AG10803 (cell line): ENCODE data around the gene B3GAT1.

Source experiments
- DNase-seq: peaks from one replicate; pipeline ENCODE4 v3.0.0; 2010; ENCODE audit warnings: low read depth
- H3K4me3 ChIP-seq: 2 replicates; pipeline ENCODE4 v1.5.1; 2011; ENCODE audit warnings: mild to moderate bottlenecking, low read length, control low read depth
- TF ChIP-seq, protein P1 (sequence below): conservative IDR thresholded peaks from 2 replicates; pipeline ENCODE4 v1.5.1; 2011; ENCODE audit warnings: mild to moderate bottlenecking, low read length, control low read depth, inconsistent platforms

B3GAT1 gene

DNA sequence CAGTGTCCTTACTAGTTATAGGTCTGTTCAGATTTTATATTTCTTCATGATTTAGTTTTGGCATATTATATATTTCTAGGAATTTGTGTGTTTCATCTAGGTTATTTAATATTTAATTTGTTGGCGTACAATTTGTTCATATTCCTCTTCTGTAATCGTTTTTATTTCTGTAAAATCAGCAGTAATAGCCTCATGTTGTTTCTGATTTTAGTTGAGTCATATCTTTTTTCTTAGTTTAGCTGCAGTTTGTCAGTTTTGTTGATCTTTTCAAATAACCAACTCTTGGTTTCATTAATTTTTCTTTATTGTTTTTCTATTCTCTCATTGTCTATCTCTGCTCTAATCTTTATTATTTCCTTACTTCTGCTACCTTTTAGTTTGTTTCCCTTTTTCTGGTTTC is 59.9 kb downstream of the B3GAT1 start:
- no peak for DNase-seq
- TF ChIP-seq, protein P1, sequence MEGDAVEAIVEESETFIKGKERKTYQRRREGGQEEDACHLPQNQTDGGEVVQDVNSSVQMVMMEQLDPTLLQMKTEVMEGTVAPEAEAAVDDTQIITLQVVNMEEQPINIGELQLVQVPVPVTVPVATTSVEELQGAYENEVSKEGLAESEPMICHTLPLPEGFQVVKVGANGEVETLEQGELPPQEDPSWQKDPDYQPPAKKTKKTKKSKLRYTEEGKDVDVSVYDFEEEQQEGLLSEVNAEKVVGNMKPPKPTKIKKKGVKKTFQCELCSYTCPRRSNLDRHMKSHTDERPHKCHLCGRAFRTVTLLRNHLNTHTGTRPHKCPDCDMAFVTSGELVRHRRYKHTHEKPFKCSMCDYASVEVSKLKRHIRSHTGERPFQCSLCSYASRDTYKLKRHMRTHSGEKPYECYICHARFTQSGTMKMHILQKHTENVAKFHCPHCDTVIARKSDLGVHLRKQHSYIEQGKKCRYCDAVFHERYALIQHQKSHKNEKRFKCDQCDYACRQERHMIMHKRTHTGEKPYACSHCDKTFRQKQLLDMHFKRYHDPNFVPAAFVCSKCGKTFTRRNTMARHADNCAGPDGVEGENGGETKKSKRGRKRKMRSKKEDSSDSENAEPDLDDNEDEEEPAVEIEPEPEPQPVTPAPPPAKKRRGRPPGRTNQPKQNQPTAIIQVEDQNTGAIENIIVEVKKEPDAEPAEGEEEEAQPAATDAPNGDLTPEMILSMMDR: no peak
- no peak overlapping the region for H3K4me3 ChIP-seq

DNA sequence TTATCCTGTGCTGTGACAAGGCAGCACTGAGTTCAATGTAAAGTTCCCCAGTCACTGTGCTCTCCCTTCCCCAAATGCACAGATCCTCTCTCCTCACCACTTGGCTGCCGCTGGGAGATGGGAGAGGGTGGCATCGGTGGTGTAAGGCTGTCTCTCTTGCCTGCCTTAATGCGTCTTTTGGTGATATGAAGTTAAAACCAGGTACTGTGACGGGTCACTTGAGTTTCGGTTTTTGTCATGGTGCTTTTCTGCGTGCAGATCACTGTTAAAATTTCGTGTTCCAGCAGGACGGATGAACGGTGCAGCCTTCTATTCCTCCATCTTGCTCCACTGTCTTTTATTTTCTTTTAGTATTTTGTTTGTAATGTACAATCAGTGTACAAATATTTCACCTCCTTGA is 61.7 kb downstream of the B3GAT1 start:
- no peak overlapping the region for H3K4me3 ChIP-seq
- TF ChIP-seq, protein P1: no peak
- no peak for DNase-seq

DNA sequence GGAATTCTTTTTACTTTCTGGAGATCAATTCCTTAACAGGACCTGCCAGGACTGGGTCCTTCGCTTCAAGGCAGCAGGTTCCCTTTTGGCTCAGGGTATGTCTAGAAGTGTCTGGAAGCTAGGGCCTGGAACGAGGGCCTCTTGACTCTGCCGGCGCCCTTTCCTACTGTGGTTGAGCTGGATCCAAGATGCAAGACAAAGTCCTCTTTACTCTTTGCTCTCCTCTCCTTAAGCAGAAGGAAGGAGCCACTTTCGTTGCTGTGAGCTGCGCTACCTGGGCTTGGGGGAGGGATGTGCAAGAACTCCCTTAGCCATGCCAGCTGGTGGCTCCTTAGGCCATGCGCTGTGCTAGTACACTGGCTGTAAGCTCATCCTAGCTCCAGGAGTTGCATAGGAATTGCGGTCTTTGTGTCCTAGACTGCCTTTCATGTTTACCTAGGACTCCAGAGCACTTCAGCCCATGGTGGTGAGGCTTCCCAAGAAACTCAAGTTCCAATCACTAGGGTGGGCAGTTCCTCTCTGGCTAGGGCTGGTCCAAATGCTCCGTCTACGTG is 62.2 kb downstream of the B3GAT1 start:
- TF ChIP-seq, protein P1: no peak
- no peak overlapping the region for H3K4me3 ChIP-seq

DNA sequence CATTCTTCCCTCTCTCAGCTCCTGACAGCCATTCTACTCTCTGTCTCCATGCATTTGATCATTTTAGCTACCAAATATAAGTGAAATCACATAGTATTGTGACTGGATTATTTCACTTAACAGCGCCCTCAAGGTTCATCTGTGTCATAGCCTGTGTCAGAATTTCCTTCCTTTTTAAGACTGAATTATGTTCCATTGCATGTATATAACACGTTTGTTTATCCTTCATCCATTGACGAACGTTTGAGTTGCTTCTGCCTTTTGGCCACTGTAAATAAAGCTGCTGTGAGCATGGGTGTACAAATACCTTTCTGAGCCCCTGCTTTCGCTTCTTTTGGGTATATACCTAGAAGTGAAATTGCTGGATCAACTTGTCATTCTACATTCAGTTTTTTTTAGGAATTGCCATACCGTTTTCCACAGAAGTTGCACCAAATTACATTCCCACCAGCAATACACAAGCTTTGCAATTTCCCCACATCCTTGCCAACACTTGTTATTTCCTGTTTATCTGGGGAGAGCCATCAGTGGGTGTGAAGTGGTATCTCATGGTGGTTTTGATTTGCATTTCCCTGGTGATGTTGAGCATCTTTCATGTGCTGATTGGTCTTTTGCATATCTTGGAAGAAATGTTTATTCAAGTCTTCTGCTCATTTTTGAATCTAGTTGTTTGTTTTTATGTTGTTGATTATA is 62.8 kb downstream of the B3GAT1 start:
- TF ChIP-seq, protein P1: no peak
- no peak for DNase-seq
- H3K4me3 ChIP-seq: no peak overlapping the region

More for the DNA sequence above, 62.2 kb downstream of the B3GAT1 start:
- DNase-seq: no peak

DNA sequence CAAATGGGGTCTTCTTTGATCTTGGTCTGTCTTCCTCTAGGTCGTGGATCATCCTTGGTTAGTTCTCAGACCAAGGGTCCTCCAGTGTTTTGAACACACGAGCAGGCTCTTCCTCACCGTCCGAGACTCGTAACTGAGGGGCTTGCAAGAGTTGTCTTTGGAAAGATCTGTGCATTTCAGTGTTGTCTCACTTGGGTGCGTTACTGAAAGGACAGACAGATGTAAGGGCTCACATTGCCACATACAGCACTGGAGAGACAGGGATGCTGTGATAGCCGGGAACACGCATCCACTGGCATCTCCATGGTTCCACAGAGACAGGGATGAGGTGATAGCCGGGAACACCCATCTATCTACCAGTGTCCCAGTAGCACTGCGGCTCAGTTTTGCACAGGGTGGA is 64.6 kb downstream of the B3GAT1 start:
- DNase-seq: no peak
- no peak overlapping the region for H3K4me3 ChIP-seq
- TF ChIP-seq, protein P1: no peak

DNA sequence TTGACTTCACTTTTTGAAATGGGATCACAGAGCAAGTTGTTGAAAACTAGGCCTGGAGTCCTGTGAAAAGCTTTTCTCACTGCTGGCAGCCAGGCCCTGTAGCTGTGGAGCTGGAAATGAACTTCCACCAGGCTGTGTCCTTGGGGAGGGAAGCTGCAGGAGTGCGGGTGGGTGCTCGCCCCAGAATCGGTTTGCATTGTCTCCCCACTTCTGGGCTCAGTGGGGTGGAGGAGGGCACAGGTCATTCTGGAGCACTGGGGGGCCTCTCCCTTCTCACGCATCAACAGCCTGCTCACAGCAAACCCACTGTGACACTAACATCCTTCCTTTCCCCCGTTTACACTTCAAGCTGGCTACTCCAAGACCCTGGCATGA is 65.1 kb downstream of the B3GAT1 start:
- DNase-seq: no peak
- H3K4me3 ChIP-seq: no peak overlapping the region
- TF ChIP-seq, protein P1: no peak

DNA sequence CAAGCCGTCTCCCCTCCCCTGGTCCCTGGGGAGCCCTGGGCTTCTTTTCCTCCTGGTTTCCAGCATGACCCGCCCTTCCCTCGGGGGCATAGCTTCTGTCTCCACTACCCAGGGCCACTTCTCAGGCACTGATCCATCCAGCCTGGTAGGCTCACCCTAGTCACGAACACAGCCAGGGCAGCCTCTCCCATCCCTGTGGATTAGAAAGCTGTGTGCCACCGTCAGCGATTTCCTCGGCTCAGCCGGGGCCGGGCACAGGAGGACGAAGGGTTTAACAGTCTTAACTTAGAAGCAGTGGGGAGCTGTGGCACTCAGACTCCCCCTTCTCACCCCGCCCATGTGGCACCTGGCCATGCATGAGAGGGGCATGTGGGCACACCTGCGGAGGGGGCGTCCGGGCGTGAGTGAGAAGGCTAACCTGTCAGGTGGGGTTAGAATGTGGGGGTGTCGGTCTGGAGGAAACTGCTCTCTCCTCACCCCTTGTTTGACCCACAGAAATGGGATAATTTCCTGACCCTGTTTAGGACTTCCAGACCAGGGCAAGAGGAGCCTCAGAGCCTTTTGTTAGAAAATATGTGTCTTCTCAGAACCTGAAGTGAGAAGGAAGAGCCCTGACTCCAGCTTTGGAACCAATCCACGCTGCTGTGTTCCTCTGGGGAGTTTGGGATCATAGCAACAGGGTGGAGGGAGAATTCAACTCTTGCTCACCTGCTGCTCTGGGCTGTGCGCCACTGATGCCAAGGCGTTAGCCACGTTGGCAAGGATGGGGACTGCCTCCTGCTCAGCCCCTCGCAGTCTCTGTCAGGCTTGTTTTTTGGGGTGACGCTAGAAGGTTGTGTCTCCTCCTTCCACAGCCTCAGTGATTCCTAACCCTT is 65.7 kb downstream of the B3GAT1 start:
- TF ChIP-seq, protein P1: no peak
- DNase-seq: no peak
- no peak overlapping the region for H3K4me3 ChIP-seq
